ENCODE data around the gene EFNA3.

The EFNA3 gene

GRCh38 chr1:155105604-155106011 lies 27.0 kb downstream of the EFNA3 start:
- H3K4me3 ChIP-seq (ENCODE audit: low read depth, low read length), result no peak overlapping the region
- TF ChIP-seq, protein P1, sequence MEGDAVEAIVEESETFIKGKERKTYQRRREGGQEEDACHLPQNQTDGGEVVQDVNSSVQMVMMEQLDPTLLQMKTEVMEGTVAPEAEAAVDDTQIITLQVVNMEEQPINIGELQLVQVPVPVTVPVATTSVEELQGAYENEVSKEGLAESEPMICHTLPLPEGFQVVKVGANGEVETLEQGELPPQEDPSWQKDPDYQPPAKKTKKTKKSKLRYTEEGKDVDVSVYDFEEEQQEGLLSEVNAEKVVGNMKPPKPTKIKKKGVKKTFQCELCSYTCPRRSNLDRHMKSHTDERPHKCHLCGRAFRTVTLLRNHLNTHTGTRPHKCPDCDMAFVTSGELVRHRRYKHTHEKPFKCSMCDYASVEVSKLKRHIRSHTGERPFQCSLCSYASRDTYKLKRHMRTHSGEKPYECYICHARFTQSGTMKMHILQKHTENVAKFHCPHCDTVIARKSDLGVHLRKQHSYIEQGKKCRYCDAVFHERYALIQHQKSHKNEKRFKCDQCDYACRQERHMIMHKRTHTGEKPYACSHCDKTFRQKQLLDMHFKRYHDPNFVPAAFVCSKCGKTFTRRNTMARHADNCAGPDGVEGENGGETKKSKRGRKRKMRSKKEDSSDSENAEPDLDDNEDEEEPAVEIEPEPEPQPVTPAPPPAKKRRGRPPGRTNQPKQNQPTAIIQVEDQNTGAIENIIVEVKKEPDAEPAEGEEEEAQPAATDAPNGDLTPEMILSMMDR (IDR thresholded peaks at IDR 0.05; ENCODE audit: low read depth, low read length), result no peak

DNA sequence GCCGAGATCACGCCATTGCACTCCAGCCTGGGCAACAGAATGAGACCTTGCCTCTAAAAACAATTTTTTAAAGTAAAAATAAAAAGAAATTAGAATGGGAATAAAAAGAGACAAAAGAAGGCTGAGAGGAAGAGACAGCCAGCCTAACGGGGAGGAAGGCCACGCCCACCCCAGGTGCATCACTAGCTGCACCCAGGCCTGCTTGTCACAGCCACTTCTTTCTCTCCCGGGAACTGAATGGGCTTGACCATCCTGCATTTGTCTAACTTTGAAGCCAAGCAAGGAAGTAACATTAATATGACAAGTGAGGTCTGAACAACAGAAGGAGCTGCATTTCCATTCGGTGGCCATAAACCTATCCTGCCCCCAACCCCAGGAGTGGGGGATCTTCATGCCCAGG lies 28.2 kb downstream of the EFNA3 start:
- TF ChIP-seq, protein P1 (IDR thresholded peaks at IDR 0.05; ENCODE audit: low read depth, low read length), result no peak
- H3K4me3 ChIP-seq (ENCODE audit: low read depth, low read length), result no peak overlapping the region

DNA sequence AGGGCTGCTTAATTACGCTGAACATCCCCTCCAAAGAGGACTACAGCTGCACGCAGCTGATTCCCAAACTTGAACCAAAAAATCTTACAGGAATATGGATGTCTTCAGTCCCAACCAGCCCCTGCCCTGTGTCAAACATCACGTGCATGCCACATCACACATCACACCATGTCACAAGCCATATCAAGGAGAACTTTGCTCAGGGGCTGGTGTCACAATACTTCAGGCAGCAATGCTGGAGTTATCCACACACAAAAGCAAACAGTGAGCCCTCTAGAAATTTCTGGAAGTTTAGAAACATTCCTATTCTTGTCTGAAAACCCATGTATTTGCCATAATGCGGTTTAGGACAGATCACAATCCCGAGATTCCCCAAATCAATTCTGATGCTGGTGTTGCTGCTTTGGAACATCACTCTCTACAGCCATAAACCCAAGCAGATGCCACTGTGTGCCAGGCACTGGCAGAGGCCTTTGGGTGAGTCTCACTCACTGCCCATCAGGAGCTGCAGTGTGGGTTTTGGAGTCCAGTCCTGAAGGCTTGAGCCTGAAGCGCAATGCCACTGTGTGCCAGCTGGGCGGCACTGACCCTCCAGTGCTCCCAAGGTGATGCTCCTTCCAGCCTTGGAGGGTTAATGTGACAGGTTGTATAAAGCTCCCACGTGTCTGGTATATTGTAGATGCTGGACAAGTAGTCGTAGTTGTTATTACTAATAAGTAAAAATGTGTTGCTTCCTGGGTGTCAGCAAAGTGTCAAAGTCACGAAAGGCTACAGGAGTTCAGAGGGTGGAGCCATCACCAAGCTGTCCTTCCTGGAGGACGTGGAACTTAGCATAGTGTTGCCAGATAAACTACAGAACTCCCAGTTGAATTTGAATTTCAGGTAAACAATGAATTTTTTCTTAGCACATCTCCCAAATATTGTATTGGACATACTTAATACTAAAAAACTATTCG lies 28.9 kb downstream of the EFNA3 start:
- TF ChIP-seq, protein P1 (IDR thresholded peaks at IDR 0.05; ENCODE audit: low read depth, low read length), result no peak
- H3K4me3 ChIP-seq (ENCODE audit: low read depth, low read length), result no peak overlapping the region

DNA sequence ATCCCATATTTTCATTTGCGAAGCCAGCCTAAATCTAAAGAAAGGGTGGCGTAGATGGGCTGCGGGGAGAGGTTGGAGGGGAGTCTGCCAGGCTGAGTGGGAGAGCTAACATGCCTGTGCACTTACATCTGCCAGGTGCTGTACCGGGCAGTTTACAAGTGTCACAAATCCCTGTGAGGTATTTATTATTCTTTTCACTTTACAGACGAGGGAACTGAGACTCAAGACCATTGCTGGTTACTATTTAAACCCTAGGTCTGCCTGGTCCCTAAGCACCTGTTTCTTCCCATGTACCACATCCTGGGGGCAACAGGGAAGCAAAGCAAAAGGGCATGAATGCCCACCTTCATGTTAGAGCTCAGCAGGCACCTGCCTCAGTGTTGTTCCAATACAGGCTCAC lies 29.7 kb downstream of the EFNA3 start:
- TF ChIP-seq, protein P1 (IDR thresholded peaks at IDR 0.05; ENCODE audit: low read depth, low read length), result no peak

GRCh38 chr1:155110381-155110780 lies 31.7 kb downstream of the EFNA3 start:
- TF ChIP-seq, protein P1 (IDR thresholded peaks at IDR 0.05; ENCODE audit: low read depth, low read length), result no peak

More for the DNA sequence above, 29.7 kb downstream of the EFNA3 start:
- no peak overlapping the region for H3K4me3 ChIP-seq (ENCODE audit: low read depth, low read length)

GRCh38 chr1:155110826-155111225 lies 32.2 kb downstream of the EFNA3 start:
- TF ChIP-seq, protein P1 (IDR thresholded peaks at IDR 0.05; ENCODE audit: low read depth, low read length), result no peak
- H3K4me3 ChIP-seq (ENCODE audit: low read depth, low read length), result no peak overlapping the region

More at GRCh38 chr1:155110381-155110780, 31.7 kb downstream of the EFNA3 start:
- H3K4me3 ChIP-seq (ENCODE audit: low read depth, low read length), result no peak overlapping the region

- no peak overlapping the region for H3K4me3 ChIP-seq (ENCODE audit: low read depth, low read length)
- TF ChIP-seq, protein P1 (IDR thresholded peaks at IDR 0.05; ENCODE audit: low read depth, low read length), result no peak
Observed at GRCh38 chr1:155113450-155113980, 34.9 kb downstream of the EFNA3 start.
